RWPE1 (cell line): ENCODE measurements around the gene HBE1.

Experiments
- CTCF ChIA-PET: fragments of 350-600 bp; sonication (Branson Sonifier 250); formaldehyde crosslinking; extraction: SDS; loops from one replicate; lab custom pipeline; 2021; lab: Yijun Ruan, JAX
- POLR2A ChIA-PET: fragments of 400-600 bp; formaldehyde crosslinking; extraction: SDS; loops from one replicate; lab custom pipeline; 2020; ENCODE audit warnings: antibody characterized with exemption; ENCODE audit not compliant: low non-redundant PET; lab: Yijun Ruan, JAX
- DNase-seq: peaks from one replicate; pipeline ENCODE4 v3.0.0; 2012; ENCODE audit warnings: low spot score
- H3K27ac ChIP-seq: fragments of 450-650 bp; 2 replicates; pipeline ENCODE4 v1.5.1; 2017
- TF ChIP-seq, protein P1 (sequence below): fragments of 450-650 bp; conservative IDR thresholded peaks from 2 replicates; pipeline ENCODE4 v1.5.1; 2017; ENCODE audit warnings: low read depth, mild to moderate bottlenecking

Gene HBE1

DNA sequence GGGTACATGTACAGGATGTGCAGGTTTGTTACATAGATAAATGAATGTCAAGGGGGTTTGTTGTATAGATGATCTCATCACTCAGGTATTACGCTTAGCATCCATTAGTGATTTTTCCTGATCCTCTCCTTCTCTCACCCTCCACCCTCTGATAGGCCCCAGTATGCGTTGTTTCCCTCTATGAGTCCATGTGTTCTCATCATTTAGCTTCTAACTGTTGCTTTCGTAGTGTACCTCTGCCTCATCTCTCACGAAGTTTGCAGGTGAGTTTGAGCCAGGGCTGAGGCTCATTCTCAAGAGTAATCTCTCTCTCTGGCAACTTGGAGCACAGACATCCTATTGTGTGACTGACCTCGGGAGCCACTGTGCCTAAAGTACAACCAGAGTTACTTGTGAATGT lies 4.7 kb upstream of the HBE1 start:
- ChIA-PET POLR2A (no interaction called here), CTCF (no interaction called here)
- DNase-seq = no peak
- H3K27ac ChIP-seq = no peak overlapping the region
- TF ChIP-seq, protein P1, sequence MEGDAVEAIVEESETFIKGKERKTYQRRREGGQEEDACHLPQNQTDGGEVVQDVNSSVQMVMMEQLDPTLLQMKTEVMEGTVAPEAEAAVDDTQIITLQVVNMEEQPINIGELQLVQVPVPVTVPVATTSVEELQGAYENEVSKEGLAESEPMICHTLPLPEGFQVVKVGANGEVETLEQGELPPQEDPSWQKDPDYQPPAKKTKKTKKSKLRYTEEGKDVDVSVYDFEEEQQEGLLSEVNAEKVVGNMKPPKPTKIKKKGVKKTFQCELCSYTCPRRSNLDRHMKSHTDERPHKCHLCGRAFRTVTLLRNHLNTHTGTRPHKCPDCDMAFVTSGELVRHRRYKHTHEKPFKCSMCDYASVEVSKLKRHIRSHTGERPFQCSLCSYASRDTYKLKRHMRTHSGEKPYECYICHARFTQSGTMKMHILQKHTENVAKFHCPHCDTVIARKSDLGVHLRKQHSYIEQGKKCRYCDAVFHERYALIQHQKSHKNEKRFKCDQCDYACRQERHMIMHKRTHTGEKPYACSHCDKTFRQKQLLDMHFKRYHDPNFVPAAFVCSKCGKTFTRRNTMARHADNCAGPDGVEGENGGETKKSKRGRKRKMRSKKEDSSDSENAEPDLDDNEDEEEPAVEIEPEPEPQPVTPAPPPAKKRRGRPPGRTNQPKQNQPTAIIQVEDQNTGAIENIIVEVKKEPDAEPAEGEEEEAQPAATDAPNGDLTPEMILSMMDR = no peak

DNA sequence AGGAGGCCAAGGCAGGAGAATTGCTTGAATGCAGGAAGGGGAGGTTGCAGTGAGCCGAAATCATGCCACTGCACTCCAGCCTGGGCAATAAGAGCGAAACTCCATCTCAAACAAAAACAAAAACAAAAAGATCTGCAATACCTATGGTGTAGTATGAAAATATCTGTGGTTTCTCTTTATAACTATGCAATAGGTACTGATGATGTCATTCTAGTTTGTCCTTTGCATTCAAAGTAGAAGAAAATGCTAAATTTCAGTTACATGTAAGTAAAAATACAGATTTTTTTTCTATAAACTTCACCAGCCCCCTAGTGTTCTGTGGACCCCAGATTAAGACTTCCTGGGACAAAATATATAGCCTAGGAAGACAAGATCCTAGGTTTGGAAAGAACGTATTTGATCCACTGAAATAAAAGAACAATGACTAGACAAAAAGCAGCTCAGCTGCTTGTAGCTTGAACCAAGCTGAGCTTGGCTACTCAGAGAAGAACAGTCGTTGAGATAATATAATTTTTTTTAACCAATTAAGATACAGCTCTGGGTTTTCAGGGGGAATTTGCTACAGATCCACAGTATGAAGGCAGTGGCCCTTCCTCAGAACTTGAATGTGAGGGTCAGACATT lies 2.8 kb upstream of the HBE1 start:
- no peak overlapping the region for H3K27ac ChIP-seq
- POLR2A ChIA-PET = no interaction called here
- TF ChIP-seq, protein P1 = no peak
- DNase-seq = no peak
- CTCF ChIA-PET = no interaction called here

DNA sequence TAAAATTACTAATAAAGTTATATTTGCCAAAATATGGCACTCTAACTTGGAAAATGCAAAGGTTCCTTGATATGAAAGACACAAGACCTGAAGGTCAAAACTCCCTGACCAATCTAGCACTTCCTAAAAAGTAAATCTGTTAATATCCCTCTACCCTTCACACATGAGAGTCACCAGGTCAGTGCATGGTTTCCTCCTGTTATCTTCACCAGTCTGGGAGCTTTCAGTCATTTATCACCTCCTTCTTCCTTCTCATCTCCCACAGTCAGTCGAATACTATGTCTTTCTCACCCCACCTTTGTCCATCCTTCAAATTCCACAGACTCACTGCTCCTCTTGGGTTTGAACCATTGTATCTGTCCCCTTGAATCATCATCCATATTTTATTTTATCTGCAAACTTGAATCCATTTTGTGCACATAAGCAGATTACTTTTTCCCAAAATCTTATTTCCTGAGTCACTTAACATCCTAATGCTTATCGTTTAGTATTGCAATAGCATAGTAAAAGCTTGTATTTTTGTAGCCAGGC lies 2.6 kb downstream of the HBE1 start:
- TF ChIP-seq, protein P1 = no peak
- ChIA-PET CTCF (no interaction called here), POLR2A (no interaction called here)
- H3K27ac ChIP-seq = no peak overlapping the region
- no peak for DNase-seq

DNA sequence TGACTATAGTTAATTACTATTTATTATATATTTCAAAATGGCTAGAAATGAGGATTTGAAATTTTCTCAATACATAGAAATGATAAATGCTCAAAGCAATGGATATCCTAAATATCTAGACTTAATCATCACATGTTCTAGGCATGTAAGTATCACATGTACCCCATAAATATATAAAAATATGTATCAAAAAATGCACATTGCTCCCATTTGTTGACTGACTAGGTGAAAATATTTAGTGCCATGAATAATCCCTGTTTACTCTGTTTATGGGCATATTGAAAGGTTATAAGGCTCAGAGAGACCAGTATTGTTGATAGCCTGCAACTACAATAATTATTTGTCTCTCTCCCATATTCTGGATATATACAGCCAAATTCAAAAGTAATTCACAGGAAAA lies 3.1 kb downstream of the HBE1 start:
- H3K27ac ChIP-seq = no peak overlapping the region
- CTCF ChIA-PET = no interaction called here
- no peak for DNase-seq
- TF ChIP-seq, protein P1 = no peak
- POLR2A ChIA-PET = no interaction called here

DNA sequence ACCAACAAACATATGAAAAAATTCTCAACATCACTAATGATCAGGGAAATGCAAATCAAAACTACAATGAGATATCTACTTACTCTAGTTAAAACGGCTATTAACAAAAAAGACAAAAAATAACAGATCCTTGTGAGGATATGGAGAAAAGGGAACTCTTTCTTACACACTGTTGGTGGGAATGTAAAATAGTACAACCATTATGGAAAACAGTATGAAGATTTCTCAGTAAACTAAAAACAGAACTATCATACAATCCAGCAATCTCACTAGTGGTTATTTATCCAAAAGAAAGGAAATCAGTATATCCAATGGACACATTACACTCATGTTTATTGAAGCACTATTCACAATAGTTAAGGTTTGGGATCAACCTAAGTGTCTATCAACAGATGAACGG lies 3.9 kb downstream of the HBE1 start:
- TF ChIP-seq, protein P1 = no peak
- ChIA-PET POLR2A (no interaction called here), CTCF (no interaction called here)
- no peak overlapping the region for H3K27ac ChIP-seq
- no peak for DNase-seq

DNA sequence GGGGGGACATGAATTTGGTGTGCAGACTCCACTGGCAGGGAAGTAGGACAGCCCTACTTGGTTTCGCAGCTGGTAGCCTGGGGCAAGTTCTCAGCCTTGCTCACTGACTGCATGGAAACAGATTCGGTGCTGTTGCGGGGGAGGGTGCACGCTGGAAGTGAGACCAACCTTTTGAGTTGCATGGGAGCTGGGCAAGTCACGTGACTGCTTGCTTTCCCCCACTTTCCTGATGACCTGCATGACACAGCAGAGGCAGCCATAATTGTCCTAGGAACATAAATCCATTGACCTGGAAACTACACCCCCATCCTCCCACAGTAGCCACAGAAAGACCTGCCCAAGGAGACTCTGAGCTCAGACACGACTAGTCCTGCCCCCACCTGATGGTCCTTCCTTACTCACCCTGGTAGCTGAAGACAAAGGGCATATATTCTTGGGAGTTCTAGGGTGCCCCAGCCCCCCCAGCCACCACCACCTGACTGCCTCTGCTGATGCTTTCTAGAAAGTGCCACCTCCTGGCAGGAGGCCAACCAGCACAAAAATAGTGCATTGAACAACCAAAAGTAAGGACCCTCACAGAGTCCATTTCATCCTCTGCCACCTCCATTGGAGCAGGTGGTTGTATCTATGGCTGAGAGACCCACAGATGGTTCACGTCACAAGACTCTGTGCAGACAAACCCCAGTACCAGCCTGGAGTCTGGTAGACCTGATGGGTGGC lies 11.0 kb downstream of the HBE1 start:
- no peak for DNase-seq
- POLR2A ChIA-PET = no interaction called here
- CTCF ChIA-PET = no interaction called here
- no peak overlapping the region for H3K27ac ChIP-seq
- TF ChIP-seq, protein P1 = no peak
